WI38 (cell line): ENCODE results near the gene BTNL2.
"Not testable (repeated sequence)": the region's sequence is repeated elsewhere in the genome, so short reads cannot be mapped to it uniquely, and the experiment has no call there.

Source experiments
- H3K4me3 ChIP-seq: 2 replicates; pipeline ENCODE4 v1.5.1; 2011; ENCODE audit warnings: low read depth, mild to moderate bottlenecking, control low read depth, low read length
- TF ChIP-seq, protein P1 (sequence below): IDR thresholded peaks from 2 replicates; pipeline ENCODE4 v1.5.1; 2012; ENCODE audit warnings: low read depth, mild to moderate bottlenecking, control low read depth, low read length

The BTNL2 gene

DNA sequence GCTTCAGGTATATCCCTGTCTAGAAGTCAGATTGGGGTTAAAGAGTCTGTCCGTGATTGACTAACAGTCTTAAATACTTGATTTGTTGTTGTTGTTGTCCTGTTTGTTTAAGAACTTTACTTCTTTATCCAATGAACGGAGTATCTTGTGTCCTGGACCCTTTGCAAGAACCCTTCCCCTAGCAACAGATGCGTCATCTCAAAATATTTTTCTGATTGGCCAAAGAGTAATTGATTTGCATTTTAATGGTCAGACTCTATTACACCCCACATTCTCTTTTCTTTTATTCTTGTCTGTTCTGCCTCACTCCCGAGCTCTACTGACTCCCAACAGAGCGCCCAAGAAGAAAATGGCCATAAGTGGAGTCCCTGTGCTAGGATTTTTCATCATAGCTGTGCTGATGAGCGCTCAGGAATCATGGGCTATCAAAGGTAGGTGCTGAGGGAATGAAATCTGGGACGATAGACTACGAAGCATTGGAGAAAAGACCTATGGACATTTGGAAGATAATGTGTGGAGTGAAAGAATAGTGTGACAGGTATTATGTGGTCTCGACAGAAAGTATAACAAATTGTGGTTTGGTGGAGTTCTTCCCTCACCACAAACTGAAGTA, 32.7 kb upstream of the BTNL2 start, which contains the start of gene HLA-DRA:
TSS of gene HLA-DRA (plus strand) at position 286 of the 613 bp plus-strand sequence. CDS start at position 350, 64 bp downstream.
- TF ChIP-seq, protein P1, sequence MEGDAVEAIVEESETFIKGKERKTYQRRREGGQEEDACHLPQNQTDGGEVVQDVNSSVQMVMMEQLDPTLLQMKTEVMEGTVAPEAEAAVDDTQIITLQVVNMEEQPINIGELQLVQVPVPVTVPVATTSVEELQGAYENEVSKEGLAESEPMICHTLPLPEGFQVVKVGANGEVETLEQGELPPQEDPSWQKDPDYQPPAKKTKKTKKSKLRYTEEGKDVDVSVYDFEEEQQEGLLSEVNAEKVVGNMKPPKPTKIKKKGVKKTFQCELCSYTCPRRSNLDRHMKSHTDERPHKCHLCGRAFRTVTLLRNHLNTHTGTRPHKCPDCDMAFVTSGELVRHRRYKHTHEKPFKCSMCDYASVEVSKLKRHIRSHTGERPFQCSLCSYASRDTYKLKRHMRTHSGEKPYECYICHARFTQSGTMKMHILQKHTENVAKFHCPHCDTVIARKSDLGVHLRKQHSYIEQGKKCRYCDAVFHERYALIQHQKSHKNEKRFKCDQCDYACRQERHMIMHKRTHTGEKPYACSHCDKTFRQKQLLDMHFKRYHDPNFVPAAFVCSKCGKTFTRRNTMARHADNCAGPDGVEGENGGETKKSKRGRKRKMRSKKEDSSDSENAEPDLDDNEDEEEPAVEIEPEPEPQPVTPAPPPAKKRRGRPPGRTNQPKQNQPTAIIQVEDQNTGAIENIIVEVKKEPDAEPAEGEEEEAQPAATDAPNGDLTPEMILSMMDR: no peak
- no peak within 1 kb of the TSS for H3K4me3 ChIP-seq

DNA sequence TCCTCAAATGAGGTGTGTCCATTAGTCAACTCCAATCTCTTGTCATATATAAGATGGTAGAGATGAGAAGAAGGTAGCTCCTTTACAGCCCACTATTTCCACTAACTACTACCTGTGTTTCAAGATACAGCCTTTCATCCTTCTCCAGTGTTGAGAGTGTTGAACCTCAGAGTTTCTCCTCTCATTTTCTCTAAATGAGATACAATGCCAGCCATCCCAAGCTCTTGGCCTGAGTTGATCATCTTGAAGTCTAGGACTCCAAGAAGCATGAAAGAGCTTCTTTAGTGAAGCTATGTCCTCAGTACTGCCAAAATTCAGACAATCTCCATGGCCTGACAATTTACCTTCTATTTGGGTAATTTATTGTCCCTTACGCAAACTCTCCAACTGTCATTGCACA, 32.2 kb upstream of the BTNL2 start:
- TF ChIP-seq, protein P1: no peak
- no peak overlapping the region for H3K4me3 ChIP-seq

DNA sequence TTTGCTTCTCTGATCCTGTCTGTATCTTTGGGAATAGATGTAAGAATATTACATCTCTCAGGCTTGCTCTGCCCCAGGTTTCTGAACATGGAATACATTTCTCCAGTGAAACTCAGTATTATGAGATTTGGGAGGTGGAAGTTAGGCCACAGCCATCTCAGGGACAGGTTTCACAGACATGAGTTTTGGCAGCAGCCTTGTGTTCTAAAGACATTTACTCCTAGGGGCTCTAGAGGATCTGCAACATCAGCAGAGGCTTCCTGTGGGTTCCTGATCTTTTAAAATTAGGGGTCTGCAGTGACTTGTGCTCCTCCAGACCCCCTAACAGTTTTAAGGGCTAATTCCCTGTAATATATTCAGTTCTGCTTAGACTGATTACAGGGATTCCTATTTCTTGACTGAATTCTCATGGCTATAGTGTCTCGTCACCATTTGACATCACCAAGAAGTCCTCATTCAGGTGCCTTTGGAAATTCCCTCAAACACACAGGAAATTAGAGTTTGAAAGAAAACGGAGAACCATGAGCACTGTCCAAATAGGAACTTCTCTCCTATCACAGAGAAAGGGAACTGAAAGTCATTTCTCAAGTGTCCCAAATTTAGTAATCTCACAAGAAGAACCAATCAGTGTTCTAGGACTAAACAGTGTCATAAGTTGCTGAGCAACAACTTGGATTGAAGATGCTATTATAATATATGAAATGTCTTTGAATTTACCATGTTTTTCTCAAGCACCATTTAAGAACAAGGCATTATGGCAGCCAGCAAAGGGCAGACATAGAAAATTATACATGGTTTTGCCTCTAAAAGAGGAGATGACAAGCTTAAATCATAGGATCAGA, 30.2 kb upstream of the BTNL2 start:
- TF ChIP-seq, protein P1: no peak
- no peak overlapping the region for H3K4me3 ChIP-seq

DNA sequence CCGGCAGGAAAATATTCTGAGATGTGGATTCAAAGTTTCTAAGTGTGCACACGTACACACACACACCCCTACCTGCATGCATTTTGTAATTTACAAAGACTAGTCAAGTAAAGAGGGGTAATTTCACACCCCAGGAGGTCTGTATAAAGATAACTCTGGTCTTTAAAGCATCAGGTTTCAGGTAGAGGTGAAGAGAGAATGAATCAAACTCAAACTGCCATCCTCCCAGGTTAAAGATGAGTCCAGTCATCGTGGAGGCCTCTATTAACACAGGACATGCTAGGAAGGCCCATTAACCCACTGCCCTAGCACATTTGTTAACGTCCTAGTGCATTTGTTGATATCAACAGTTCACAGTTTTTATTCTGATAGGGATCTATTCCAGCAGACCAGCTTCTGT, 29.2 kb upstream of the BTNL2 start:
- TF ChIP-seq, protein P1: no peak
- H3K4me3 ChIP-seq: no peak overlapping the region

DNA sequence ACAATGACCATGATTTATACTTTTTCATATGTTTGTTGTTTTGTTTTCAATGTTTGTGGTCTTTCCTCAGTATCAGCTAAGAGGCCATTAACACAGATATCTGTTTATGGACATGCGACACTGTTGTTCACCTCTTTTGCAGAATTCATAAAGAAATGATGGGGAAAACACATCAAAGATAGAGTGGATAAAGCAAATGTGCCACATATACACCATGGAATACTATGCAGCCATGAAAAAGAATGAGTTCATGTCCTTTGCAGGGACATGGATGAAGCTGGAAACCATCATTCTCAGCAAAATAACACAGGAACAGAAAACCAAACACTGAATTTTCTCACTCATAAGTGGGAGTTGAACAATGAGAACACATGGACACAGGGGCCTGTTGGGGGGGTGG, 27.0 kb upstream of the BTNL2 start:
- not testable (repeated sequence) for H3K4me3 ChIP-seq

DNA sequence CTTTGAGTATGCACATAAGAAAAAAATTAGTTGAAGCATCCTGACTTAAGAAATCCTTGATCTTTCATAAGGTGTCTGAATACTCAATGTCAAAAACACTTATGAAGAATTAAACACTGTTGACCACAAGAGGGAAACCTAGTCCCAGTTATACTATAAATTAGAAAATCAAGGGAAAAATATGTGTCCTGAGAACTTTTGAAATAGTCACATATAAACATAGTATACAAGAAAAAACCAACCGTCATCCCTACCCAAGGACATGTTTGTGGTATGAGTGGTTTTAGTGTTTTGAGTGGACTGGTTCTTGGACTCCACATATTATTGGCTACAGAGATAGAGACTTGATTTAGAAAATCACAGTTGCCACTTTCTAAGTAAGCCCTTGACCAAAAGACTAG, 25.1 kb upstream of the BTNL2 start:
- TF ChIP-seq, protein P1: no peak
- H3K4me3 ChIP-seq: no peak overlapping the region

DNA sequence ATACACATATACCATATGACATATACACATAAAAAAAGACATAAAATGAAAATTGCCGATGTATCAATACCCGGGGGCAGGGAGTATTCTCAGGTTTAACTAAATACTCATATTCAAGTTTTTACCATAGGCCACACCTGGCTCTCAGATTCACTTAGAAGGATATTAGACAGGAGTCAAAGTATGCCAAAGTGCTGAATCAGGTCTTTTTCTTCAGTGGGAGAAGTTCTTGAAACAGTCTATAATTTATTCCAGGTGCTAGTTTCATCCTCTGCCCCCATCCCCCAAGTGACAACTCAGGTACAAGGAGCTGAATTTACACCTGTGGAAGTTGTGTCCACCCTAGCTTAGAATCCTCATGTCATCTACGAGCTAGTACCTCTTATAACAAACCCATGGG, 24.2 kb upstream of the BTNL2 start:
- TF ChIP-seq, protein P1: no peak
- H3K4me3 ChIP-seq: no peak overlapping the region
